Upper lobe of left lung (tissue), 4 donors: ENCODE measurements around the gene ASIC1.

Source experiments
- EP300 ChIP-seq, 4 donors: sonication (generic); formaldehyde crosslinking; IDR thresholded peaks; one replicate each; pipeline ENCODE4 v1.5.1; 2017; ENCODE audit warnings: antibody characterized with exemption in 4 of 4, control low read depth in 2 of 4
- POLR2A ChIP-seq, 4 donors: fragments of 450-650 bp; IDR thresholded peaks; one replicate each; pipeline ENCODE4 v1.5.1; 2016 to 2017; ENCODE audit warnings: antibody characterized with exemption in 4 of 4, mild to moderate bottlenecking in 2 of 4
- POLR2AphosphoS5 ChIP-seq, 2 donors: sonication (generic); formaldehyde crosslinking; IDR thresholded peaks; one replicate each; pipeline ENCODE4 v1.5.1; 2017; ENCODE audit warnings: antibody characterized with exemption in 2 of 2

- TF ChIP-seq EP300 (IDR thresholded peaks at IDR 0.05) (no peak), POLR2A (IDR thresholded peaks at IDR 0.05) (no peak), POLR2AphosphoS5 (IDR thresholded peaks at IDR 0.05) (no peak)
These were observed 43.1 kb upstream of the ASIC1 start for GRCh38 chr12:50014342-50014741.
